Neural progenitor cell (in vitro differentiated cells): ENCODE data around the gene GFER. TPM values are rescaled to one million over a fixed set of nuclear protein-coding genes. Genes with fewer than 3 reads are reported as not detected.

Source experiments
- DNase-seq: peaks from one replicate; pipeline ENCODE4 v3.0.0-alpha.2; 2016; ENCODE audit warnings: low spot score
- H2AFZ ChIP-seq: fragments of 200-600 bp; sonication (generic); replicated peaks from 2 replicates; pipeline ENCODE4 v1.6.1; 2016; ENCODE audit warnings: antibody characterized with exemption
- H3F3A ChIP-seq: fragments of 200-600 bp; sonication (generic); 2 replicates; pipeline ENCODE4 v1.6.1; 2016; ENCODE audit warnings: antibody characterized with exemption, low read depth
- H3K27ac ChIP-seq: fragments of 200-600 bp; sonication (generic); 2 replicates; pipeline ENCODE4 v1.5.1; 2016; ENCODE audit warnings: mild to moderate bottlenecking
- H3K27me3 ChIP-seq: fragments of 200-600 bp; sonication (generic); 2 replicates; pipeline ENCODE4 v1.6.1; 2016; ENCODE audit warnings: mild to moderate bottlenecking, moderate library complexity
- H3K36me3 ChIP-seq: fragments of 200-600 bp; sonication (generic); 2 replicates; pipeline ENCODE4 v1.5.1; 2016
- H3K4me1 ChIP-seq: fragments of 200-600 bp; sonication (generic); 2 replicates; pipeline ENCODE4 v1.6.1; 2016; ENCODE audit warnings: mixed run types
- H3K4me2 ChIP-seq: fragments of 200-600 bp; sonication (generic); 2 replicates; pipeline ENCODE4 v1.6.1; 2016
- H3K4me3 ChIP-seq: fragments of 200-600 bp; sonication (generic); 2 replicates; pipeline ENCODE4 v1.5.1; 2016
- H3K79me2 ChIP-seq: fragments of 200-600 bp; sonication (generic); 2 replicates; pipeline ENCODE4 v1.6.1; 2016; ENCODE audit warnings: low read depth
- H3K9ac ChIP-seq: fragments of 200-600 bp; sonication (generic); 2 replicates; pipeline ENCODE4 v1.6.1; 2016
- H3K9me3 ChIP-seq: fragments of 200-600 bp; sonication (generic); 2 replicates; pipeline ENCODE4 v1.5.1; 2016; ENCODE audit warnings: low read depth
- H4K20me1 ChIP-seq: fragments of 200-600 bp; sonication (generic); 2 replicates; pipeline ENCODE4 v1.6.1; 2016; ENCODE audit warnings: low read depth
- H3K27ac Mint-ChIP-seq: 3 replicates; pipeline ENCODE4 v1.8.0; 2021; ENCODE audit warnings: mixed read lengths
- H3K27me3 Mint-ChIP-seq: 2 replicates; pipeline ENCODE4 v1.8.0; 2022; ENCODE audit warnings: low read depth, mild to moderate bottlenecking, inconsistent platforms, moderate library complexity, mixed read lengths; ENCODE audit not compliant: insufficient read depth
- H3K36me3 Mint-ChIP-seq: 3 replicates; pipeline ENCODE4 v1.8.0; 2021; ENCODE audit warnings: mixed read lengths
- H3K4me1 Mint-ChIP-seq: 3 replicates; pipeline ENCODE4 v1.8.0; 2021; ENCODE audit warnings: mixed read lengths
- H3K4me3 Mint-ChIP-seq: 3 replicates; pipeline ENCODE4 v1.8.0; 2021; ENCODE audit warnings: mild to moderate bottlenecking, moderate library complexity, mixed read lengths
- H3K9me3 Mint-ChIP-seq: 3 replicates; pipeline ENCODE4 v1.8.0; 2020; ENCODE audit warnings: mixed read lengths
- EZH2 ChIP-seq: fragments of 200-600 bp; sonication (generic); IDR thresholded peaks from 2 replicates; pipeline ENCODE4 v1.6.1; 2017; ENCODE audit warnings: antibody characterized with exemption, mild to moderate bottlenecking, moderate library complexity
- EZH2phosphoT487 ChIP-seq: fragments of 200-600 bp; sonication (generic); IDR thresholded peaks from 2 replicates; pipeline ENCODE4 v1.6.1; 2017; ENCODE audit warnings: antibody characterized with exemption
- total RNA-seq: library from RNA; depleted of rRNA; stranded (reverse); fragments of >200 nt; gene quantifications from 2 replicates; pipeline ENCODE4 v1.2.3, GENCODE V29; 2015; ENCODE audit warnings: low replicate concordance
- TF ChIP-seq, protein P1 (sequence below): fragments of 200-600 bp; sonication (generic); IDR thresholded peaks from 2 replicates; pipeline ENCODE4 v1.5.1; 2017; ENCODE audit warnings: antibody characterized with exemption, mild to moderate bottlenecking

Gene GFER
- total RNA-seq, 1 donor from 2014 or later = 35.1 TPM

DNA sequence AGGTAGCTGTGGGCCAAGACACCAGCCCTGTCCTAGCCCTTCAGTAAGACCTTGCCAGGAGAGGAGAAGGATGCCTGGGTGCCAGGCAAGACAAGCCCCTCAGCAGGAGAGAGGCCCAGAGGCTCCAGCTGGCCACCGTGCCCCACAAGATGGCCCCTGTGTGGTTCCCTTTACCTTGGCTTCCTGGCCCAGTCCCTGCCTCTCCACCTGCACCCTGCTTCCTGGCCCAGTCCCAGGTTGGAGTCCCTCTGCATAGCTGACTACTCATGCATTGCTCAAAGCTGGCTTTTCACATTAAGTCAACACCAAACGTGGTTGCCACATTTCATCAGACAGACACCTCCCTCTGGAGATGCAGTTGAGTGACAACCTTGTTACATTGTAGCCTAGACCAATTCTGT lies 9.7 kb downstream of the GFER start:
- H3K4me3 ChIP-seq = no peak overlapping the region
- Mint-ChIP-seq H3K27me3 (peaks cover 22% of the 10 kb centered on the region), H3K4me3 (no peak overlapping the region), H3K36me3 (peaks cover 7% of the 10 kb centered on the region), H3K9me3 (peaks cover 2% of the 10 kb centered on the region), H3K27ac (no peak overlapping the region), H3K4me1 (peaks cover 8% of the 10 kb centered on the region)
- no peaks in the 10 kb centered on the region for H3K79me2 ChIP-seq
- peaks cover 10% of the 10 kb centered on the region for H3K4me1 ChIP-seq
- DNase-seq = no peak
- H4K20me1 ChIP-seq = peaks cover 22% of the 10 kb centered on the region
- no peaks in the 10 kb centered on the region for H3K36me3 ChIP-seq
- TF ChIP-seq EZH2 = no peak
- TF ChIP-seq, protein P1, sequence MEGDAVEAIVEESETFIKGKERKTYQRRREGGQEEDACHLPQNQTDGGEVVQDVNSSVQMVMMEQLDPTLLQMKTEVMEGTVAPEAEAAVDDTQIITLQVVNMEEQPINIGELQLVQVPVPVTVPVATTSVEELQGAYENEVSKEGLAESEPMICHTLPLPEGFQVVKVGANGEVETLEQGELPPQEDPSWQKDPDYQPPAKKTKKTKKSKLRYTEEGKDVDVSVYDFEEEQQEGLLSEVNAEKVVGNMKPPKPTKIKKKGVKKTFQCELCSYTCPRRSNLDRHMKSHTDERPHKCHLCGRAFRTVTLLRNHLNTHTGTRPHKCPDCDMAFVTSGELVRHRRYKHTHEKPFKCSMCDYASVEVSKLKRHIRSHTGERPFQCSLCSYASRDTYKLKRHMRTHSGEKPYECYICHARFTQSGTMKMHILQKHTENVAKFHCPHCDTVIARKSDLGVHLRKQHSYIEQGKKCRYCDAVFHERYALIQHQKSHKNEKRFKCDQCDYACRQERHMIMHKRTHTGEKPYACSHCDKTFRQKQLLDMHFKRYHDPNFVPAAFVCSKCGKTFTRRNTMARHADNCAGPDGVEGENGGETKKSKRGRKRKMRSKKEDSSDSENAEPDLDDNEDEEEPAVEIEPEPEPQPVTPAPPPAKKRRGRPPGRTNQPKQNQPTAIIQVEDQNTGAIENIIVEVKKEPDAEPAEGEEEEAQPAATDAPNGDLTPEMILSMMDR = no peak
- no peak for TF ChIP-seq EZH2phosphoT487
- no peak overlapping the region for H3K9ac ChIP-seq
- peaks cover 55% of the 10 kb centered on the region for H3F3A ChIP-seq
- H3K4me2 ChIP-seq = no peak overlapping the region
- no peaks in the 10 kb centered on the region for H3K9me3 ChIP-seq
- peaks cover 48% of the 10 kb centered on the region for H3K27me3 ChIP-seq
- H3K27ac ChIP-seq = no peak overlapping the region
- H2AFZ ChIP-seq = no peak overlapping the region

DNA sequence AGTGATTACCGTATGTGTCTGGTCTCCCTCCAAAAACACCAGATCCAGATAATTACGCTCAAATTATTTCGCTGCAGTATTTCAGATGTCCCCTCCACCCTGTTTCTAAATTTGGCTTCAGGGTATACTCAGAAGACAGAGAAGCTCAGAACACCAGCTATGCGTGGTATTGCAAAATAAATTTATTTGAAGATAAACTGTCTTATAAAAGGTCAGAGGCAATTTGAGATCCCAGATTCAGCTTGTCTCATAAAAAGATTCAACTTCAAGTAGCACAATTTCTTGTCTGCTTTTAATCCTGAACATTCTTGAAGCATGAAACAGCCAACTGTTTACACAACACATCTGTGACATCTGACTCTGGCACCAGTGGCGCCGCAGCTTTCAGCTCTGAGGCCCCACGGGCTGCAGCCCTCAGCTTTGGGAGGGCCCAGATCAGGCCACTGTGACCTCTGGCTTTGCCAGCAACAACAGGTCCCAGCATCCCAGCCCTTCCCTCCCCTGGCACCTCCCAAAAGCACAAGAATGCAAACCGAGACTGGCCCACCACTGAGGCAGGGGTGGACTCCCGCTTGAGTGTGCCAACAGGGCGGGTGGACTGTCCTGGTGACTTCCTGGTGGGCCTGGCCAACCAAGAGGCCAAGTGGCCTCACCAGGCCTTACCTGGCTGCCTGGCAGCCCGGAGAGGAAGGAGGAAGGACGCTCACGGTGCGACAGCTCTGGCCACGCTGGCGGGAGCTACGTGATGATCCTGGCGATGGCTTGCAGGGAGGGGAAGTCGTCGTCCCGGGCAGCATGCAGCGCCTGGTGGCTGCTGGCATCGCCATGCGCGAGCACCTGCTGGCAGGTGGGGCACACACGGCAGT lies 13.7 kb downstream of the GFER start:
- Mint-ChIP-seq H3K27ac (no peak overlapping the region), H3K4me1 (no peaks in the 10 kb centered on the region), H3K36me3 (peaks cover 9% of the 10 kb centered on the region), H3K4me3 (no peak overlapping the region), H3K27me3 (peaks cover 2% of the 10 kb centered on the region), H3K9me3 (no peaks in the 10 kb centered on the region)
- peaks cover 24% of the 10 kb centered on the region for H3F3A ChIP-seq
- H3K4me2 ChIP-seq = no peak overlapping the region
- no peak overlapping the region for H3K27ac ChIP-seq
- H2AFZ ChIP-seq = no peak overlapping the region
- no peak overlapping the region for H3K4me3 ChIP-seq
- H4K20me1 ChIP-seq = peaks cover 6% of the 10 kb centered on the region
- no peak for TF ChIP-seq EZH2
- no peak for TF ChIP-seq EZH2phosphoT487
- TF ChIP-seq, protein P1 = no peak
- peaks cover 8% of the 10 kb centered on the region for H3K27me3 ChIP-seq
- H3K79me2 ChIP-seq = no peaks in the 10 kb centered on the region
- H3K36me3 ChIP-seq = no peaks in the 10 kb centered on the region
- H3K9ac ChIP-seq = no peak overlapping the region
- H3K4me1 ChIP-seq = no peaks in the 10 kb centered on the region
- no peaks in the 10 kb centered on the region for H3K9me3 ChIP-seq
- DNase-seq = no peak

DNA sequence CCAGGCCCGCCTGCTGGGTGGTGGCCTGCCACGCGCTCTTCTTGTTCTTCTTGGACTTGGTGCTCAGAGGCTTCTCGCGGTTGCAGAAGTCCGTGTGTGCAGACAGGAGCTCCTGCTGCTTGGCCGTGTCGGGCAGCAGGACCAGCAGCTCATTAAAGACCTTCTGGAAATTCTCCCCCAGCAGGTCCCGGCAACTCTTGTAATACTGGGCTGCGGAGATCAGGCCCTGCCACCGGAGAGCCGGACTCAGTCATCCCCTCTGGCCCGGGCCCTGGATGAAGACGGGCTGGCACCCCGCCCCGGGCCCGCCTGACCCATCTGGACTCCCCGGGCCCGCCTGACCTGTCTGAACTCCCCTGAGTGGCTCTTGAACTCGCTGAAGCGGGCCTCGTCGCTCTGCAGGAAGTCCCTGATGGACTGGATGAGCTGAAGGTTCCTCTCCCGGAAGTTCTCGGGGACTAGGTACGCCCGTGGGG lies 14.4 kb downstream of the GFER start:
- peaks cover 9% of the 10 kb centered on the region for H4K20me1 ChIP-seq
- no peak overlapping the region for H3K4me3 ChIP-seq
- H3K9ac ChIP-seq = no peak overlapping the region
- H2AFZ ChIP-seq = no peak overlapping the region
- Mint-ChIP-seq H3K27me3 (peaks cover 2% of the 10 kb centered on the region), H3K9me3 (no peaks in the 10 kb centered on the region), H3K36me3 (peaks cover 9% of the 10 kb centered on the region), H3K4me3 (peak overlapping the region; percentile 64), H3K4me1 (no peaks in the 10 kb centered on the region), H3K27ac (no peak overlapping the region)
- H3K4me1 ChIP-seq = no peaks in the 10 kb centered on the region
- no peak overlapping the region for H3K27ac ChIP-seq
- no peak for TF ChIP-seq EZH2phosphoT487
- no peak for TF ChIP-seq EZH2
- TF ChIP-seq, protein P1 = no peak
- DNase-seq = no peak
- peaks cover 4% of the 10 kb centered on the region for H3K79me2 ChIP-seq
- H3K4me2 ChIP-seq = no peak overlapping the region
- peaks cover 2% of the 10 kb centered on the region for H3K27me3 ChIP-seq
- peaks cover 17% of the 10 kb centered on the region for H3F3A ChIP-seq
- no peaks in the 10 kb centered on the region for H3K9me3 ChIP-seq
- no peaks in the 10 kb centered on the region for H3K36me3 ChIP-seq
